Loucy (cell line): Measurements from ENCODE around the gene UNC5B.

Source experiments
- H2AFZ ChIP-seq: fragments of 200-600 bp; sonication (generic); 2 replicates; pipeline ENCODE4 v1.6.0; 2016; ENCODE audit warnings: antibody characterized with exemption, mild to moderate bottlenecking, low read length, moderate library complexity
- H3F3A ChIP-seq: fragments of 200-600 bp; 2 replicates; pipeline ENCODE4 v1.6.0; 2016; ENCODE audit warnings: antibody characterized with exemption, low read depth, mild to moderate bottlenecking
- H3K27me3 ChIP-seq: fragments of 200-600 bp; sonication (generic); 2 replicates; pipeline ENCODE4 v1.6.1; 2014; ENCODE audit warnings: low read length, mild to moderate bottlenecking; ENCODE audit not compliant: insufficient read depth, poor library complexity, severe bottlenecking
- H3K36me3 ChIP-seq: fragments of 200-600 bp; sonication (generic); 2 replicates; pipeline ENCODE4 v1.6.1; 2016; ENCODE audit warnings: low read length; ENCODE audit not compliant: insufficient read depth
- H3K4me1 ChIP-seq: fragments of 200-600 bp; sonication (generic); 2 replicates; pipeline ENCODE4 v1.5.1; 2014; ENCODE audit warnings: low read length, mild to moderate bottlenecking; ENCODE audit not compliant: insufficient read depth, poor library complexity, severe bottlenecking
- H3K4me2 ChIP-seq: fragments of 200-600 bp; sonication (generic); 2 replicates; pipeline ENCODE4 v1.6.0; 2014; ENCODE audit warnings: antibody characterized with exemption, low read length, low read depth, mild to moderate bottlenecking; ENCODE audit not compliant: poor library complexity, severe bottlenecking
- H3K4me3 ChIP-seq: fragments of 200-600 bp; sonication (generic); 2 replicates; pipeline ENCODE4 v1.5.1; 2014; ENCODE audit warnings: low read length, mild to moderate bottlenecking, mixed read lengths; ENCODE audit not compliant: poor library complexity, severe bottlenecking
- H3K79me2 ChIP-seq: fragments of 200-600 bp; sonication (generic); 2 replicates; pipeline ENCODE4 v1.6.1; 2014; ENCODE audit warnings: low read length; ENCODE audit not compliant: insufficient read depth
- H3K9ac ChIP-seq: fragments of 200-600 bp; sonication (generic); 2 replicates; pipeline ENCODE4 v1.6.0; 2014; ENCODE audit warnings: mild to moderate bottlenecking, low read depth, low read length, moderate library complexity; ENCODE audit not compliant: poor library complexity, severe bottlenecking
- H3K9me2 ChIP-seq: fragments of 200-600 bp; sonication (generic); replicated peaks from 2 replicates; pipeline ENCODE4 v1.6.1; 2016; ENCODE audit warnings: low read depth, low read length, mixed read lengths
- H3K9me3 ChIP-seq: fragments of 200-600 bp; sonication (generic); 2 replicates; pipeline ENCODE4 v1.6.1; 2014; ENCODE audit warnings: mild to moderate bottlenecking, antibody characterized with exemption, low read length, low read depth; ENCODE audit not compliant: insufficient read depth
- H4K20me1 ChIP-seq: fragments of 200-600 bp; sonication (generic); 2 replicates; pipeline ENCODE4 v1.6.0; 2014; ENCODE audit warnings: antibody characterized with exemption, low read length, mild to moderate bottlenecking; ENCODE audit not compliant: insufficient read depth, poor library complexity, severe bottlenecking
- CTCF ChIP-seq: fragments of 200-600 bp; sonication (generic); conservative IDR thresholded peaks from 2 replicates; pipeline ENCODE4 v1.5.1; 2014; ENCODE audit warnings: mild to moderate bottlenecking, antibody characterized with exemption, low read length
- EZH2phosphoT487 ChIP-seq: fragments of 200-600 bp; IDR thresholded peaks from 2 replicates; pipeline ENCODE4 v1.6.1; 2018; ENCODE audit warnings: antibody characterized with exemption, mild to moderate bottlenecking, moderate library complexity, borderline replicate concordance

UNC5B gene

GRCh38 chr10:71302874-71303568 is 90.7 kb downstream of the UNC5B start:
- Histone ChIP-seq H3K79me2 (no peaks in the 10 kb centered on the region), H3K4me3 (no peak overlapping the region), H3K9me2 (no peaks in the 10 kb centered on the region), H3K9ac (no peak overlapping the region), H3F3A (no peaks in the 10 kb centered on the region), H3K4me2 (no peak overlapping the region), H3K36me3 (no peaks in the 10 kb centered on the region), H2AFZ (peak overlapping the region; percentile 74), H4K20me1 (no peaks in the 10 kb centered on the region), H3K9me3 (no peaks in the 10 kb centered on the region), H3K4me1 (no peaks in the 10 kb centered on the region), H3K27me3 (no peaks in the 10 kb centered on the region)
- TF ChIP-seq CTCF, result peak; percentile 71
- TF ChIP-seq EZH2phosphoT487, result no peak

GRCh38 chr10:71303569-71303907 is 91.2 kb downstream of the UNC5B start:
- Histone ChIP-seq H3K79me2 (no peaks in the 10 kb centered on the region), H4K20me1 (no peaks in the 10 kb centered on the region), H3K36me3 (no peaks in the 10 kb centered on the region), H3K4me3 (no peak overlapping the region), H2AFZ (peak overlapping the region; percentile 74), H3K4me2 (no peak overlapping the region), H3F3A (no peaks in the 10 kb centered on the region), H3K9me2 (no peaks in the 10 kb centered on the region), H3K9ac (no peak overlapping the region), H3K4me1 (no peaks in the 10 kb centered on the region), H3K27me3 (no peaks in the 10 kb centered on the region), H3K9me3 (no peaks in the 10 kb centered on the region)
- no peak for TF ChIP-seq EZH2phosphoT487
- no peak for TF ChIP-seq CTCF

- TF ChIP-seq EZH2phosphoT487 (no peak), CTCF (no peak)
- Histone ChIP-seq H3K79me2 (no peaks in the 10 kb centered on the region), H3K36me3 (no peaks in the 10 kb centered on the region), H3K9me2 (no peaks in the 10 kb centered on the region), H4K20me1 (no peaks in the 10 kb centered on the region), H3K27me3 (no peaks in the 10 kb centered on the region), H3K4me3 (no peak overlapping the region), H2AFZ (no peak overlapping the region), H3K4me2 (no peak overlapping the region), H3K4me1 (no peaks in the 10 kb centered on the region), H3K9me3 (no peaks in the 10 kb centered on the region), H3F3A (no peaks in the 10 kb centered on the region), H3K9ac (no peak overlapping the region)
Measured at GRCh38 chr10:71304914-71305313, 92.5 kb downstream of the UNC5B start.
